H9 (cell line): Measurements from ENCODE around the gene TFAM. TPM values are rescaled to one million over a fixed set of nuclear protein-coding genes. Genes with fewer than 3 reads are reported as not detected.

Experiments used
- DNase-seq: peaks from one replicate; pipeline ENCODE4 v3.0.0-alpha.2; 2017
- H2AFZ ChIP-seq: one replicate; pipeline ENCODE4 v1.6.1; 2013; ENCODE audit warnings: mild to moderate bottlenecking, low read length, control low read depth, moderate library complexity
- H2AK5ac ChIP-seq: 2 replicates; pipeline ENCODE4 v1.6.1; 2013; ENCODE audit warnings: low read length, control low read depth, mixed read lengths; ENCODE audit not compliant: insufficient read length
- H2BK120ac ChIP-seq: one replicate; pipeline ENCODE4 v1.6.1; 2013; ENCODE audit warnings: low read depth, mild to moderate bottlenecking, low read length, control low read depth, inconsistent platforms; ENCODE audit not compliant: poor library complexity, severe bottlenecking
- H2BK12ac ChIP-seq: 2 replicates; pipeline ENCODE4 v1.6.1; 2013; ENCODE audit warnings: low read length, control low read depth, mixed read lengths, low read depth; ENCODE audit not compliant: insufficient read length
- H2BK15ac ChIP-seq: 2 replicates; pipeline ENCODE4 v1.6.1; 2013; ENCODE audit warnings: low read depth, low read length, control low read depth
- H2BK20ac ChIP-seq: one replicate; pipeline ENCODE4 v1.6.1; 2013; ENCODE audit warnings: low read depth, mild to moderate bottlenecking, low read length, control low read depth, inconsistent platforms; ENCODE audit not compliant: poor library complexity, severe bottlenecking
- H2BK5ac ChIP-seq: 2 replicates; pipeline ENCODE4 v1.6.1; 2013; ENCODE audit warnings: low read length, control low read depth, mixed read lengths; ENCODE audit not compliant: insufficient read length
- H3K14ac ChIP-seq: 2 replicates; pipeline ENCODE4 v1.6.1; 2013; ENCODE audit warnings: low read length, control low read depth; ENCODE audit not compliant: insufficient read depth
- H3K18ac ChIP-seq: 2 replicates; pipeline ENCODE4 v1.6.1; 2013; ENCODE audit warnings: low read depth, mild to moderate bottlenecking, mixed read lengths, low read length, control low read depth; ENCODE audit not compliant: insufficient read length
- H3K23ac ChIP-seq: 2 replicates; pipeline ENCODE4 v1.6.1; 2013; ENCODE audit warnings: low read length, control low read depth, mixed read lengths, low read depth; ENCODE audit not compliant: insufficient read length
- H3K23me2 ChIP-seq: 2 replicates; pipeline ENCODE4 v1.6.1; 2013; ENCODE audit warnings: low read depth, mild to moderate bottlenecking, mixed read lengths, low read length, control low read depth; ENCODE audit not compliant: insufficient read length, poor library complexity, severe bottlenecking
- H3K27ac ChIP-seq: 2 replicates; pipeline ENCODE4 v1.5.1; 2013; ENCODE audit warnings: low read length, control low read depth, mixed read lengths, low read depth; ENCODE audit not compliant: insufficient read length
- H3K27me3 ChIP-seq: 2 replicates; pipeline ENCODE4 v1.6.1; 2013; ENCODE audit warnings: low read length, control low read depth, inconsistent platforms; ENCODE audit not compliant: insufficient read depth
- H3K4ac ChIP-seq: 2 replicates; pipeline ENCODE4 v1.6.1; 2013; ENCODE audit warnings: low read depth, mild to moderate bottlenecking, control low read depth, inconsistent platforms, low read length, moderate library complexity
- H3K4me1 ChIP-seq: 2 replicates; pipeline ENCODE4 v1.6.1; 2013; ENCODE audit warnings: low read length, control low read depth, inconsistent platforms; ENCODE audit not compliant: insufficient read depth
- H3K4me2 ChIP-seq: 2 replicates; pipeline ENCODE4 v1.6.1; 2013; ENCODE audit warnings: low read length, control low read depth, mixed read lengths; ENCODE audit not compliant: insufficient read length, insufficient read depth
- H3K56ac ChIP-seq: 2 replicates; pipeline ENCODE4 v1.6.1; 2013; ENCODE audit warnings: low read depth, mild to moderate bottlenecking, mixed read lengths, low read length, control low read depth; ENCODE audit not compliant: insufficient read length
- H3K79me1 ChIP-seq: 2 replicates; pipeline ENCODE4 v1.6.1; 2013; ENCODE audit warnings: low read depth, mild to moderate bottlenecking, moderate library complexity, low read length, control low read depth, inconsistent platforms; ENCODE audit not compliant: insufficient read depth, poor library complexity, severe bottlenecking
- H3K79me2 ChIP-seq: 2 replicates; pipeline ENCODE4 v1.6.1; 2013; ENCODE audit warnings: low read length, control low read depth, inconsistent platforms; ENCODE audit not compliant: insufficient read depth
- H3K9ac ChIP-seq: 2 replicates; pipeline ENCODE4 v1.6.1; 2013; ENCODE audit warnings: low read length, control low read depth, mixed read lengths; ENCODE audit not compliant: insufficient read length; ENCODE audit errors: extremely low read depth
- H3K9me3 ChIP-seq: one replicate; pipeline ENCODE4 v1.6.1; 2013; ENCODE audit warnings: low read depth, low read length, inconsistent platforms; ENCODE audit not compliant: control insufficient read depth
- H3T11ph ChIP-seq: one replicate; pipeline ENCODE4 v1.6.1; 2013; ENCODE audit warnings: mild to moderate bottlenecking, low read length, control low read depth, inconsistent platforms
- H4K20me1 ChIP-seq: one replicate; pipeline ENCODE4 v1.6.1; 2013; ENCODE audit not compliant: control insufficient read depth, insufficient read length, insufficient read depth
- H4K5ac ChIP-seq: 2 replicates; pipeline ENCODE4 v1.6.1; 2013; ENCODE audit warnings: low read depth, mild to moderate bottlenecking, mixed read lengths, low read length, control low read depth; ENCODE audit not compliant: insufficient read length
- H4K8ac ChIP-seq: replicated peaks from 2 replicates; pipeline ENCODE4 v1.6.1; 2013; ENCODE audit warnings: low read length, control low read depth, mixed read lengths, low read depth; ENCODE audit not compliant: insufficient read length
- H4K91ac ChIP-seq: 2 replicates; pipeline ENCODE4 v1.6.1; 2013; ENCODE audit warnings: low read depth, mild to moderate bottlenecking, moderate library complexity, mixed read lengths, low read length, control low read depth; ENCODE audit not compliant: insufficient read length
- H3K27ac Mint-ChIP-seq, 3 experiments: 2 replicates in 2 of 3; 3 replicates in 1 of 3; pipeline ENCODE4 v1.8.0; 2020 to 2021; ENCODE audit warnings: mixed read lengths in 3 of 3, mild to moderate bottlenecking in 1 of 3, moderate library complexity in 1 of 3
- H3K27me3 Mint-ChIP-seq: 2 replicates; pipeline ENCODE4 v1.8.0; 2021; ENCODE audit warnings: low read depth, mild to moderate bottlenecking, moderate library complexity, mixed read lengths
- H3K36me3 Mint-ChIP-seq, 3 experiments: 2 replicates in 2 of 3; 3 replicates in 1 of 3; pipeline ENCODE4 v1.8.0; 2020 to 2021; ENCODE audit warnings: low read depth in 3 of 3, mixed read lengths in 3 of 3; ENCODE audit not compliant: insufficient read depth in 1 of 3
- H3K4me1 Mint-ChIP-seq, 2 experiments: 2 replicates each; pipeline ENCODE4 v1.8.0; 2020; ENCODE audit warnings: mixed read lengths in 2 of 2
- H3K4me3 Mint-ChIP-seq, 2 experiments: 2 replicates in 1 of 2; 3 replicates in 1 of 2; pipeline ENCODE4 v1.8.0; 2020 to 2021; ENCODE audit warnings: mild to moderate bottlenecking in 2 of 2, mixed read lengths in 2 of 2, moderate library complexity in 1 of 2
- H3K9me3 Mint-ChIP-seq, 2 experiments: 2 replicates in 1 of 2; 3 replicates in 1 of 2; pipeline ENCODE4 v1.8.0; 2020; ENCODE audit warnings: mild to moderate bottlenecking in 2 of 2, mixed read lengths in 2 of 2, moderate library complexity in 1 of 2
- WGBS: extraction: QIAGEN DNeasy Blood & Tissue Kit; methylation state at CpG from one replicate; pipeline ENCODE4 v1.1.7; 2013; ENCODE audit warnings: missing lambda C conversion rate, low lambda C conversion rate, mixed read lengths; ENCODE audit not compliant: insufficient read length; ENCODE audit errors: extremely low coverage; 5-methylcytosine and 5-hydroxymethylcytosine counted together
- total RNA-seq: library from RNA; stranded (reverse); gene quantifications from 2 replicates; pipeline ENCODE4 v1.2.1, GENCODE V29; 2021
- TF ChIP-seq, protein P1 (sequence below): fragments of 200-600 bp; sonication (generic); conservative IDR thresholded peaks from 3 replicates; pipeline ENCODE4 v1.8.0; 2021; ENCODE audit warnings: antibody characterized with exemption, mild to moderate bottlenecking

TFAM gene
- total RNA-seq, 1 experiment from 2014 or later = 144 TPM

DNA sequence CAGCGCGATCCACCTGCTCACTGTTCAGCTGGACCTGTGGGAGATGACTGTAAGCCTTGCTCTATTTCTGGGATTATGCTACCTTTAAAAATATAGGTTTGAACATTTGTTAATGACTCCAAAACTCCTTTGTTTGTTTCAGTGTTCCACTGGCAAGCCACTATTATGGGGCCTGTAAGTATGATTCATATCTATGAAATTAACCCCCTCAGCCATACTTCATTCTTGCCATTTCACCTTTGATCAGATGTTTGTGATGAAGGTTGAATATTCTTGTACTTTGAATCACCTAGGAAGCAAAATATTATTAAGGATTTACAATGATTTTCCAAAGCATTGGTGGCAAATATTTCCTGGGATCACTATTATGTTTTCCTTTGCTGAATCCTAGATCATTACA, 23.9 kb upstream of the TFAM start:
- Mint-ChIP-seq H3K9me3 (no peaks in the 10 kb centered on the region), H3K4me1 (peaks cover 0 to 11% of the 10 kb centered on the region in 2 experiments; a peak in 2 of 4 replicates), H3K27ac (no peak overlapping the region), H3K27me3 (no peaks in the 10 kb centered on the region), H3K4me3 (no peak overlapping the region), H3K36me3 (peaks cover 0 to 3% (median 0%) of the 10 kb centered on the region in 3 experiments; a peak in 2 of 7 replicates)
- Histone ChIP-seq H2AFZ (no peak overlapping the region), H3K79me2 (no peaks in the 10 kb centered on the region), H4K8ac (no peak overlapping the region), H3K4ac (no peak overlapping the region), H3K56ac (no peak overlapping the region), H3K14ac (no peak overlapping the region), H4K5ac (no peak overlapping the region), H3K27ac (no peak overlapping the region), H3K9me3 (no peaks in the 10 kb centered on the region), H2BK5ac (no peak overlapping the region), H4K91ac (no peak overlapping the region), H3K4me2 (no peak overlapping the region), H3K4me1 (no peaks in the 10 kb centered on the region; the same call in 1 of the 2 replicates), H2AK5ac (no peak overlapping the region), H2BK15ac (no peak overlapping the region), H3T11ph (no peak overlapping the region), H2BK12ac (no peak overlapping the region), H3K79me1 (no peaks in the 10 kb centered on the region), H3K27me3 (no peaks in the 10 kb centered on the region), H3K9ac (no peak overlapping the region), H3K18ac (no peak overlapping the region), H2BK20ac (no peak overlapping the region), H3K23me2 (no peaks in the 10 kb centered on the region), H2BK120ac (no peak overlapping the region), H4K20me1 (no peaks in the 10 kb centered on the region), H3K23ac (no peak overlapping the region)
- WGBS = no CpG with 5 or more reads among the region's 2 CpGs
- DNase-seq = no peak
- TF ChIP-seq, protein P1, sequence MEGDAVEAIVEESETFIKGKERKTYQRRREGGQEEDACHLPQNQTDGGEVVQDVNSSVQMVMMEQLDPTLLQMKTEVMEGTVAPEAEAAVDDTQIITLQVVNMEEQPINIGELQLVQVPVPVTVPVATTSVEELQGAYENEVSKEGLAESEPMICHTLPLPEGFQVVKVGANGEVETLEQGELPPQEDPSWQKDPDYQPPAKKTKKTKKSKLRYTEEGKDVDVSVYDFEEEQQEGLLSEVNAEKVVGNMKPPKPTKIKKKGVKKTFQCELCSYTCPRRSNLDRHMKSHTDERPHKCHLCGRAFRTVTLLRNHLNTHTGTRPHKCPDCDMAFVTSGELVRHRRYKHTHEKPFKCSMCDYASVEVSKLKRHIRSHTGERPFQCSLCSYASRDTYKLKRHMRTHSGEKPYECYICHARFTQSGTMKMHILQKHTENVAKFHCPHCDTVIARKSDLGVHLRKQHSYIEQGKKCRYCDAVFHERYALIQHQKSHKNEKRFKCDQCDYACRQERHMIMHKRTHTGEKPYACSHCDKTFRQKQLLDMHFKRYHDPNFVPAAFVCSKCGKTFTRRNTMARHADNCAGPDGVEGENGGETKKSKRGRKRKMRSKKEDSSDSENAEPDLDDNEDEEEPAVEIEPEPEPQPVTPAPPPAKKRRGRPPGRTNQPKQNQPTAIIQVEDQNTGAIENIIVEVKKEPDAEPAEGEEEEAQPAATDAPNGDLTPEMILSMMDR = no peak
